ENCODE measurements around the gene TSPYL4.

GRCh38 chr6:116300566-116300965, 46.7 kb upstream of the TSPYL4 start:
- TF ChIP-seq POLR2A (IDR thresholded peaks at IDR 0.05; ENCODE audit: control extremely low read depth in 1 of 2, low read depth in 2 of 2, low read length in 2 of 2) (no peak), POLR2AphosphoS5 (IDR thresholded peaks at IDR 0.05; ENCODE audit: low read depth, low read length) (no peak), MAX (IDR thresholded peaks at IDR 0.05) (no peak), CHD2 (IDR thresholded peaks at IDR 0.05; ENCODE audit: low read length) (no peak), RFX5 (IDR thresholded peaks at IDR 0.05; ENCODE audit: borderline replicate concordance, low read depth, low read length) (no peak), JUND (IDR thresholded peaks at IDR 0.05; ENCODE audit: low read length) (no peak), TBP (IDR thresholded peaks at IDR 0.05; ENCODE audit: low read depth, low read length) (no peak)
- TF ChIP-seq, protein P1, sequence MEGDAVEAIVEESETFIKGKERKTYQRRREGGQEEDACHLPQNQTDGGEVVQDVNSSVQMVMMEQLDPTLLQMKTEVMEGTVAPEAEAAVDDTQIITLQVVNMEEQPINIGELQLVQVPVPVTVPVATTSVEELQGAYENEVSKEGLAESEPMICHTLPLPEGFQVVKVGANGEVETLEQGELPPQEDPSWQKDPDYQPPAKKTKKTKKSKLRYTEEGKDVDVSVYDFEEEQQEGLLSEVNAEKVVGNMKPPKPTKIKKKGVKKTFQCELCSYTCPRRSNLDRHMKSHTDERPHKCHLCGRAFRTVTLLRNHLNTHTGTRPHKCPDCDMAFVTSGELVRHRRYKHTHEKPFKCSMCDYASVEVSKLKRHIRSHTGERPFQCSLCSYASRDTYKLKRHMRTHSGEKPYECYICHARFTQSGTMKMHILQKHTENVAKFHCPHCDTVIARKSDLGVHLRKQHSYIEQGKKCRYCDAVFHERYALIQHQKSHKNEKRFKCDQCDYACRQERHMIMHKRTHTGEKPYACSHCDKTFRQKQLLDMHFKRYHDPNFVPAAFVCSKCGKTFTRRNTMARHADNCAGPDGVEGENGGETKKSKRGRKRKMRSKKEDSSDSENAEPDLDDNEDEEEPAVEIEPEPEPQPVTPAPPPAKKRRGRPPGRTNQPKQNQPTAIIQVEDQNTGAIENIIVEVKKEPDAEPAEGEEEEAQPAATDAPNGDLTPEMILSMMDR (IDR thresholded peaks at IDR 0.05; ENCODE audit: control extremely low read depth in 1 of 3, insufficient read depth in 1 of 3, low read depth in 1 of 3, low read length in 3 of 3): no peak
